B cell (primary cell): ENCODE data around the gene MOGAT3. TPM values are rescaled to one million over a fixed set of nuclear protein-coding genes. Genes with fewer than 3 reads are reported as not detected.

Source experiments
- ATAC-seq: fragments of 200-7000 bp; cut with Tn5 transposase; one replicate; pipeline ENCODE4 v1.10.0; 2021; ENCODE audit warnings: low read depth, mild to moderate bottlenecking, moderate number of reproducible peaks, moderate library complexity
- CTCF ChIA-PET: fragments of 350-600 bp; sonication (Branson Sonifier 250); formaldehyde crosslinking; loops from one replicate; lab custom pipeline; 2021; ENCODE audit warnings: antibody characterized with exemption, inconsistent platforms; lab: Charles Lee
- POLR2A ChIA-PET: fragments of 350-600 bp; sonication (Branson Sonifier 250); formaldehyde crosslinking; loops from one replicate; lab custom pipeline; 2021; ENCODE audit warnings: antibody characterized with exemption; lab: Charles Lee
- DNase-seq: peaks from one replicate; pipeline ENCODE4 v3.0.0; 2013
- H2AFZ ChIP-seq: 2 replicates; pipeline ENCODE4 v1.6.1; 2012; ENCODE audit warnings: mild to moderate bottlenecking, low read depth, low read length; ENCODE audit not compliant: insufficient read depth, poor library complexity, severe bottlenecking
- H3K27ac ChIP-seq, 2 donors: 1 replicate in 1 of 2; 2 replicates in 1 of 2; pipeline ENCODE4 v1.5.1; 2012 to 2013; ENCODE audit warnings: low read length in 2 of 2, mild to moderate bottlenecking in 2 of 2, moderate library complexity in 1 of 2
- H3K27me3 ChIP-seq, 4 experiments: fragments of 200-600 bp in 1 of 4; sonication (generic) in 1 of 4; replicated peaks in 1 of 4; 1 replicate in 2 of 4; 2 replicates in 2 of 4; pipeline versions ENCODE4 v1.6.1 to v1.7.0; 2013 to 2016; ENCODE audit warnings: low read length in 3 of 4, mild to moderate bottlenecking in 2 of 4, mixed read lengths in 1 of 4, moderate library complexity in 1 of 4; ENCODE audit not compliant: insufficient read depth in 4 of 4, control insufficient read depth in 3 of 4; ENCODE audit errors: control extremely low read depth in 1 of 4
- H3K36me3 ChIP-seq, 2 experiments: replicated peaks in 1 of 2; 1 replicate in 1 of 2; 2 replicates in 1 of 2; pipeline versions ENCODE4 v1.6.1 to v1.7.1; 2013; ENCODE audit warnings: low read length in 1 of 2; ENCODE audit not compliant: insufficient read depth in 2 of 2, control insufficient read depth in 1 of 2; ENCODE audit errors: control extremely low read depth in 1 of 2, extremely low read depth in 1 of 2
- H3K4me1 ChIP-seq, 2 donors: fragments of 200-600 bp in 1 of 2; sonication (generic) in 1 of 2; 1 replicate in 1 of 2; 2 replicates in 1 of 2; pipeline versions ENCODE4 v1.5.1 to v1.6.1; 2013 to 2017; ENCODE audit warnings: low read length in 2 of 2; ENCODE audit not compliant: control insufficient read depth in 2 of 2, insufficient read depth in 2 of 2
- H3K4me2 ChIP-seq: replicated peaks from 2 replicates; pipeline ENCODE3; 2012; ENCODE audit warnings: mild to moderate bottlenecking, low read depth, low read length; ENCODE audit not compliant: poor library complexity, severe bottlenecking
- H3K4me3 ChIP-seq, 5 experiments: fragments of 200-600 bp in 1 of 5; sonication (generic) in 1 of 5; 1 replicate in 3 of 5; 2 replicates in 2 of 5; pipeline versions ENCODE4 v1.5.1 to v1.7.0; 2011 to 2016; ENCODE audit warnings: low read length in 4 of 5, mild to moderate bottlenecking in 4 of 5, low read depth in 2 of 5, control low read depth in 1 of 5, moderate library complexity in 1 of 5; ENCODE audit not compliant: insufficient read depth in 1 of 5; ENCODE audit errors: control extremely low read depth in 1 of 5, extremely low read depth in 1 of 5
- H3K79me2 ChIP-seq: fragments of 200-600 bp; sonication (generic); one replicate; pipeline ENCODE4 v1.6.0; 2016; ENCODE audit warnings: low read length; ENCODE audit not compliant: control insufficient read depth, insufficient read depth
- H3K9ac ChIP-seq: fragments of 200-600 bp; sonication (generic); 2 replicates; pipeline ENCODE4 v1.6.1; 2017; ENCODE audit warnings: mild to moderate bottlenecking, low read length, moderate library complexity
- H3K9me3 ChIP-seq, 3 donors: one replicate each; pipeline versions ENCODE4 v1.6.1 to v1.7.1; 2013; ENCODE audit warnings: low read length in 2 of 3; ENCODE audit not compliant: control insufficient read depth in 2 of 3, insufficient read depth in 1 of 3; ENCODE audit errors: control extremely low read depth in 1 of 3
- H4K20me1 ChIP-seq: 2 replicates; pipeline ENCODE4 v1.6.0; 2012; ENCODE audit warnings: mild to moderate bottlenecking, low read length; ENCODE audit not compliant: insufficient read depth, control insufficient read depth, poor library complexity, severe bottlenecking
- H3K27ac Mint-ChIP-seq: one replicate; pipeline ENCODE4 v1.8.0; 2021; ENCODE audit warnings: mixed read lengths
- H3K27me3 Mint-ChIP-seq: one replicate; pipeline ENCODE4 v1.8.0; 2021; ENCODE audit warnings: mixed read lengths
- H3K4me1 Mint-ChIP-seq: one replicate; pipeline ENCODE4 v1.8.0; 2021; ENCODE audit warnings: mixed read lengths
- H3K4me3 Mint-ChIP-seq: one replicate; pipeline ENCODE4 v1.8.0; 2021; ENCODE audit warnings: mixed read lengths
- H3K9me3 Mint-ChIP-seq: one replicate; pipeline ENCODE4 v1.8.0; 2022; ENCODE audit warnings: mixed read lengths; ENCODE audit not compliant: insufficient read depth
- CTCF ChIP-seq: fragments of 200-600 bp; IDR thresholded peaks from one replicate; pipeline ENCODE4 v1.8.0; 2022; ENCODE audit warnings: antibody characterized with exemption, mild to moderate bottlenecking
- EZH2 ChIP-seq: IDR thresholded peaks from 2 replicates; pipeline ENCODE4 v1.6.1; 2012; ENCODE audit warnings: borderline replicate concordance, low read depth, mild to moderate bottlenecking, moderate library complexity, low read length; ENCODE audit not compliant: insufficient read depth, poor library complexity, severe bottlenecking
- WGBS: methylation state at CpG from one replicate; pipeline ENCODE4 v1.1.5; 2013; ENCODE audit warnings: missing lambda C conversion rate; ENCODE audit not compliant: insufficient coverage; 5-methylcytosine and 5-hydroxymethylcytosine counted together
- intact Hi-C: fragments of 100-400 bp; cut with micrococcal nuclease; formaldehyde crosslinking; loops from one replicate; pipeline ENCODE4 v1.10.0; 2022
- polyA plus RNA-seq: library from polyadenylated mRNA; depleted of rRNA; stranded (reverse); fragments of >200 nt; gene quantifications from 2 replicates; pipeline ENCODE4 v1.2.3, GENCODE V29; 2012
- total RNA-seq, 2 donors: library from RNA; stranded (reverse); fragments of 120-200 nt in 1 of 2; gene quantifications; 1 replicate in 1 of 2; 2 replicates in 1 of 2; pipeline versions ENCODE4 v1.2.3 to v1.2.4, GENCODE V29; 2013 to 2022

Gene MOGAT3
- total and polyA plus RNA-seq, 2 donors (not counting 1 experiment from before 2014, with no cell fraction given) = not detected

DNA sequence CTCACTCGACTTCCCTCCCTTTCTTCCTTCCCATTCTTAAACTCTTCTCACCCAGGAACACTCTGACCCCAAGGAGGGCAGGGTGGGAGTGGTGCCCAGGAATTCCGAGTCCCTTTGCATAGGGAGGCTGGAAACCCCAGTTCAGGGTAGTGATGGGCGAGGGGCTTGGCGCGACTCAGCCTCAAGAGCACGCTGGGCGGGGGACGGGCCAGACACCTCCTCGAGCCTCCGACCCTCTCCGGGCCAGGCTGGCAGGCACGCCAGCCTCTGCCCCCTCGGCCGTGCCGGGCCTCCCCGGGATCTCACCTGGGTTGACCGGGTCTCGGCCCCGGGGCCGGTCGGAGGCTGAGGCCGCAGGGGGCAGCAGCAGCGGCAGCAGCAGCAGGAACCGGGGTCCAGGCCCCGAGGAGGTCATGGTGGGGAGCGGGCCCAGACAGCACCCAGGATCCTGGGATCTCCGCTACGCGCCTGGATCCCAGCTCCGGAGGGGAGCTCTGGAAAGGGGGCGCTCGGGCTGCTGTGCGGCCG, 16.1 kb upstream of the MOGAT3 start:
- no peak for DNase-seq
- 1% methylated on average over 34 of the region's 34 CpGs for WGBS
- ATAC-seq = peak; percentile 9

More for the DNA sequence above, 16.1 kb upstream of the MOGAT3 start:
- Histone ChIP-seq H3K79me2 (peaks cover 43% of the 10 kb centered on the region), H3K9ac (peak overlapping the region; percentile 91), H2AFZ (peak overlapping the region; percentile 95), H4K20me1 (peaks cover 19% of the 10 kb centered on the region), H3K4me3 (peak overlapping the region; percentile 18 to 99 (median 90)), H3K36me3 (peaks cover 0 to 7% of the 10 kb centered on the region in 2 experiments), H3K27ac (peak overlapping the region in 1 of 2 donors; percentile 75), H3K4me1 (peaks cover 18 to 21% of the 10 kb centered on the region in 2 donors), H3K9me3 (no peaks in the 10 kb centered on the region), H3K4me2 (peak overlapping the region; percentile 97), H3K27me3 (no peaks in the 10 kb centered on the region)
- Mint-ChIP-seq H3K4me3 (peak overlapping the region; percentile 97), H3K27ac (peak overlapping the region; percentile 95), H3K27me3 (no peaks in the 10 kb centered on the region), H3K9me3 (no peaks in the 10 kb centered on the region), H3K4me1 (peaks cover 25% of the 10 kb centered on the region)
- ChIA-PET POLR2A (interaction anchor here (0.7 to 2.0 kb wide), 3 partner anchors 27 to 936 kb away, joined by 3 to 15 read pairs (median 4); partner anchors contain the start of gene FIS1), CTCF (interaction anchor here (1.0 to 4.2 kb wide), 9 partner anchors 17 to 76 kb away, joined by 3 to 38 read pairs (median 4); partner anchors contain the start of genes FIS1 and MOGAT3)
- intact Hi-C loops = no loop called here
- TF ChIP-seq EZH2 (no peak), CTCF (peak; percentile 16)
